Kidney (tissue), 14 donors: ENCODE data around the gene TMEM9. TPM values are rescaled to one million over a fixed set of nuclear protein-coding genes. Genes with fewer than 3 reads are reported as not detected.
A peak's percentile ranks its signal among the peaks of the same experiment; 100 is the strongest.

Experiments used
- DNase-seq, 5 donors: peaks; one replicate each; pipeline ENCODE4 v3.0.0-alpha.2; 2013 to 2020
- FAIRE-seq: peaks from 2 replicates; lab custom pipeline; 2012; peaks lifted over from hg19 to GRCh38; lab: Jason Lieb, UNC
- H3K27ac ChIP-seq, 2 donors: one replicate each; pipeline ENCODE4 v1.7.0; 2013; ENCODE audit warnings: low read depth in 2 of 2, low read length in 2 of 2, inconsistent platforms in 1 of 2
- H3K27me3 ChIP-seq: one replicate; pipeline ENCODE4 v1.7.1; 2013; ENCODE audit warnings: low read length, inconsistent platforms; ENCODE audit not compliant: control insufficient read depth, insufficient read depth
- H3K36me3 ChIP-seq, 3 donors: one replicate each; pipeline versions ENCODE4 v1.7.0 to v1.7.1; 2013; ENCODE audit warnings: low read length in 3 of 3, control low read depth in 1 of 3, inconsistent platforms in 1 of 3; ENCODE audit not compliant: insufficient read depth in 3 of 3, control insufficient read depth in 2 of 3
- H3K4me1 ChIP-seq, 3 donors: one replicate each; pipeline versions ENCODE4 v1.7.0 to v1.7.1; 2013; ENCODE audit warnings: low read length in 3 of 3, inconsistent platforms in 1 of 3, low read depth in 1 of 3; ENCODE audit not compliant: control insufficient read depth in 2 of 3, insufficient read depth in 2 of 3
- H3K4me3 ChIP-seq, 3 donors: one replicate each; pipeline versions ENCODE4 v1.7.0 to v1.8.1; 2013; ENCODE audit warnings: low read length in 3 of 3, control low read depth in 1 of 3, inconsistent platforms in 1 of 3
- H3K9ac ChIP-seq, 3 donors: one replicate each; pipeline versions ENCODE4 v1.7.0 to v1.7.1; 2013; ENCODE audit warnings: low read length in 3 of 3, control low read depth in 1 of 3, inconsistent platforms in 1 of 3
- H3K9me3 ChIP-seq, 3 donors: one replicate each; pipeline versions ENCODE4 v1.7.0 to v1.7.1; 2013; ENCODE audit warnings: low read length in 3 of 3, control low read depth in 1 of 3, inconsistent platforms in 1 of 3; ENCODE audit not compliant: control insufficient read depth in 2 of 3, insufficient read depth in 1 of 3
- intact Hi-C: fragments of 100-400 bp; cut with DNase I; formaldehyde crosslinking; loops from one replicate; pipeline ENCODE4 v1.11.1; 2022
- polyA plus RNA-seq: library from polyadenylated mRNA; stranded (reverse); fragments of 350-450 nt; fragmentation: Illumina TruSeq; extraction: RNeasy Lipid Tissue Mini Kit (QIAGEN cat#74804); gene quantifications from one replicate; pipeline ENCODE4 v1.2.3, GENCODE V29; 2014; ENCODE audit warnings: low read depth, low replicate concordance; ENCODE audit not compliant: insufficient read depth
- total RNA-seq: library from RNA; stranded (reverse); fragmentation: NEBNext Ultra II Directional; extraction: Animal tissue kit (Norgen Biotek cat#: 25700); gene quantifications from one replicate; pipeline ENCODE4 v1.2.1, GENCODE V29; 2021
- TF ChIP-seq, protein P1 (sequence below): IDR thresholded peaks from 3 replicates; pipeline ENCODE4 v1.5.1; 2012; ENCODE audit warnings: mild to moderate bottlenecking, moderate library complexity, borderline replicate concordance; ENCODE audit not compliant: insufficient read depth; ENCODE audit errors: extremely low read depth
- donor health status: control.
- donor health status: control.
- donor health status: control.
- donor health status: control.
- donor health status: control.
- donor health status: DM: yes; HTN: yes; CAD: no.
- donor health status: Normal renal cell carcinoma (clear cell type).

TMEM9 gene
- total and polyA plus RNA-seq, 2 donors from 2014 or later, result 81.9 to 166 TPM

GRCh38 chr1:201125019-201125418, 29.3 kb downstream of the TMEM9 start:
- no peaks in the 10 kb centered on the region for H3K27me3 ChIP-seq
- no peak overlapping the region for H3K4me3 ChIP-seq
- no peak overlapping the region for H3K27ac ChIP-seq
- TF ChIP-seq, protein P1, sequence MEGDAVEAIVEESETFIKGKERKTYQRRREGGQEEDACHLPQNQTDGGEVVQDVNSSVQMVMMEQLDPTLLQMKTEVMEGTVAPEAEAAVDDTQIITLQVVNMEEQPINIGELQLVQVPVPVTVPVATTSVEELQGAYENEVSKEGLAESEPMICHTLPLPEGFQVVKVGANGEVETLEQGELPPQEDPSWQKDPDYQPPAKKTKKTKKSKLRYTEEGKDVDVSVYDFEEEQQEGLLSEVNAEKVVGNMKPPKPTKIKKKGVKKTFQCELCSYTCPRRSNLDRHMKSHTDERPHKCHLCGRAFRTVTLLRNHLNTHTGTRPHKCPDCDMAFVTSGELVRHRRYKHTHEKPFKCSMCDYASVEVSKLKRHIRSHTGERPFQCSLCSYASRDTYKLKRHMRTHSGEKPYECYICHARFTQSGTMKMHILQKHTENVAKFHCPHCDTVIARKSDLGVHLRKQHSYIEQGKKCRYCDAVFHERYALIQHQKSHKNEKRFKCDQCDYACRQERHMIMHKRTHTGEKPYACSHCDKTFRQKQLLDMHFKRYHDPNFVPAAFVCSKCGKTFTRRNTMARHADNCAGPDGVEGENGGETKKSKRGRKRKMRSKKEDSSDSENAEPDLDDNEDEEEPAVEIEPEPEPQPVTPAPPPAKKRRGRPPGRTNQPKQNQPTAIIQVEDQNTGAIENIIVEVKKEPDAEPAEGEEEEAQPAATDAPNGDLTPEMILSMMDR, result no peak
- FAIRE-seq (no peak), DNase-seq (peak in 2 of 5 donors; percentile 22 to 35)
- intact Hi-C loops, result no loop called here
- no peaks in the 10 kb centered on the region for H3K9me3 ChIP-seq
- no peak overlapping the region for H3K9ac ChIP-seq
- H3K4me1 ChIP-seq, result no peaks in the 10 kb centered on the region
- H3K36me3 ChIP-seq, result no peaks in the 10 kb centered on the region

DNA sequence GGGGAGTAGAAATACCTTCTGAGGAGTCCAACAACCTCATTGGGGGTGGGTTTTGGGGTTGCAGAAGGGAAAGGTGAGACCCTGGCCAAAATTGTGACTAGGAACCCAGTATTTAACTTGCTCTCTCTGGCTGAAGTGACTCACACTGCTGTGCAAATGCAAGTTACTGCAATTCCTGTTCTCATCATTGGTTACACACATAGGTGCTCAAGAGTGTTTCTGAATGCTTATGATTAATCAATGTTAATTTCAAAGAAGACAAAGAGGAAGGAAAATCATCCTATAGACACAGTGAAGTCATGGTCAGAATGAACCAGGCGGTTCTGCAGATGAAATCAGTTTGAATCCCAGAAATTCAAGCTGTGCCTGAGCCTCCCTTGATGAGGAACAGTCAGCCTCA, 30.4 kb downstream of the TMEM9 start:
- no peak for FAIRE-seq
- Histone ChIP-seq H3K27ac (no peak overlapping the region), H3K36me3 (no peaks in the 10 kb centered on the region), H3K9ac (no peak overlapping the region), H3K4me1 (no peaks in the 10 kb centered on the region), H3K27me3 (no peaks in the 10 kb centered on the region), H3K4me3 (no peak overlapping the region), H3K9me3 (no peaks in the 10 kb centered on the region)
- TF ChIP-seq, protein P1, result no peak
- intact Hi-C loops, result no loop called here
- DNase-seq, result no peak

DNA sequence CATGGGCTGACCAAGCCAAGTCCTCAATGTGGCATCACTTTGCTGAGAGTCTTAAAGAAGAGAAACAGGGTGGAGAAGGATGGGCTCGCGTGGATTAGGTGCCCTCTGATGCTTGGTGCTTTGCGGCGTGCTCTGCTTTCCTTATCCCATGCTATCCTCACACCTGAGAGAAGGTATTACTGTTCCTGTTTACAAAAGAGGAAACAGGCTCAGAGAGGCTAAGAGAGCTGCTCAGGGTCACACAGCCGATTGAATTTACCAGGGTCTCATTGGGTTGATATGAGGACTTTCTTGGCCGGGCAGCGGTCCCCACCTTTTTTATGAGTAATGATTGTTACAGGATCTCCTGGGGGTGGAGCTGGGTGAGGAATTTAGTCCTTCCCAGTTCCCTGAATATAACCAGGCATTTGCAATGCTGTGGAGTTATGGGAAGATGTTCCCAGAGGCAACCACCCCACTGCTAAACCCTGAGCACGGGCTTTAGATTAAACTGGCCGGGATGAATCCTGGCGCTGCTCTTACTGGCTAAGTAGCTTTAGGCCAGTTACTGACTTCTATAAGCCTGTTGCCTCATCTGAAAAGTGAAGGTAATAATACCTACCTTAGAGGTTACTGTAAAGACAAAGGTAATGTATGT, 31.8 kb downstream of the TMEM9 start:
- H3K27ac ChIP-seq, result no peak overlapping the region
- DNase-seq (no peak), FAIRE-seq (no peak)
- H3K9me3 ChIP-seq, result no peaks in the 10 kb centered on the region
- H3K36me3 ChIP-seq, result no peaks in the 10 kb centered on the region
- TF ChIP-seq, protein P1, result no peak
- H3K27me3 ChIP-seq, result no peaks in the 10 kb centered on the region
- no peaks in the 10 kb centered on the region for H3K4me1 ChIP-seq
- no peak overlapping the region for H3K9ac ChIP-seq
- no peak overlapping the region for H3K4me3 ChIP-seq
- intact Hi-C loops, result no loop called here
